ENCODE measurements around the gene HDGFL3.

The HDGFL3 gene

GRCh38 chr15:83127547-83128150 is 80.0 kb downstream of the HDGFL3 start:
- DNase-seq (ENCODE audit: low spot score): no peak

GRCh38 chr15:83123529-83123928 is 84.1 kb downstream of the HDGFL3 start:
- DNase-seq (ENCODE audit: low spot score): no peak

- no peak for DNase-seq (ENCODE audit: low spot score)
Measured at GRCh38 chr15:83119968-83120581, 87.5 kb downstream of the HDGFL3 start.

GRCh38 chr15:83118968-83119367 is 88.7 kb downstream of the HDGFL3 start:
- DNase-seq (ENCODE audit: low spot score): no peak

GRCh38 chr15:83118291-83118827 is 89.3 kb downstream of the HDGFL3 start:
- no peak for DNase-seq (ENCODE audit: low spot score)

- no peak for DNase-seq (ENCODE audit: low spot score)
Measured at GRCh38 chr15:83115831-83116565, 91.6 kb downstream of the HDGFL3 start.

- no peak for DNase-seq (ENCODE audit: low spot score)
Measured at GRCh38 chr15:83115410-83115809, 92.2 kb downstream of the HDGFL3 start.

GRCh38 chr15:83114856-83115255 is 92.8 kb downstream of the HDGFL3 start:
- DNase-seq (ENCODE audit: low spot score): no peak

- no peak for DNase-seq (ENCODE audit: low spot score)
Measured at GRCh38 chr15:83113881-83114674, 93.5 kb downstream of the HDGFL3 start.

GRCh38 chr15:83112956-83113299 is 94.7 kb downstream of the HDGFL3 start:
- no peak for DNase-seq (ENCODE audit: low spot score)

GRCh38 chr15:83112233-83112955 is 95.2 kb downstream of the HDGFL3 start:
- DNase-seq (ENCODE audit: low spot score): no peak

GRCh38 chr15:83111149-83111548 is 96.5 kb downstream of the HDGFL3 start:
- DNase-seq (ENCODE audit: low spot score): no peak

GRCh38 chr15:83110381-83110780 is 97.2 kb downstream of the HDGFL3 start:
- DNase-seq (ENCODE audit: low spot score): no peak

- DNase-seq (ENCODE audit: low spot score): no peak
Measured at GRCh38 chr15:83109532-83109931, 98.1 kb downstream of the HDGFL3 start.

- DNase-seq (ENCODE audit: low spot score): no peak
Measured at GRCh38 chr15:83108266-83109219, 99.1 kb downstream of the HDGFL3 start.

- DNase-seq (ENCODE audit: low spot score): no peak
Measured at GRCh38 chr15:83107841-83108181, 99.8 kb downstream of the HDGFL3 start.

GRCh38 chr15:83106994-83107840 is 100.4 kb downstream of the HDGFL3 start, which contains the start of gene TM6SF1:
TSS of gene TM6SF1 (plus strand) at chr15:83107645. CDS start at chr15:83107681, 36 bp downstream.
- no peak for DNase-seq (ENCODE audit: low spot score)

GRCh38 chr15:83105440-83105839 is 102.2 kb downstream of the HDGFL3 start:
- DNase-seq (ENCODE audit: low spot score): no peak

- DNase-seq (ENCODE audit: low spot score): no peak
Measured at GRCh38 chr15:83104141-83104540, 103.5 kb downstream of the HDGFL3 start.

- DNase-seq (ENCODE audit: low spot score): no peak
Measured at GRCh38 chr15:83102346-83102745, 105.3 kb downstream of the HDGFL3 start.
